LNCaP clone FGC (cell line): ENCODE measurements around the gene ORMDL3.

Experiments used
- DNase-seq: peaks from one replicate; pipeline ENCODE4 v3.0.0-alpha.2; 2011; ENCODE audit warnings: low read depth
- H3K4me3 ChIP-seq: 2 replicates; pipeline ENCODE4 v1.5.1; 2011; ENCODE audit warnings: mild to moderate bottlenecking, low read depth, low read length, control low read depth
- TF ChIP-seq, protein P1 (sequence below): IDR thresholded peaks from 2 replicates; pipeline ENCODE4 v1.5.1; 2012; ENCODE audit warnings: mild to moderate bottlenecking; ENCODE audit not compliant: control insufficient read depth, insufficient read depth; ENCODE audit errors: extremely low read depth

Gene ORMDL3

DNA sequence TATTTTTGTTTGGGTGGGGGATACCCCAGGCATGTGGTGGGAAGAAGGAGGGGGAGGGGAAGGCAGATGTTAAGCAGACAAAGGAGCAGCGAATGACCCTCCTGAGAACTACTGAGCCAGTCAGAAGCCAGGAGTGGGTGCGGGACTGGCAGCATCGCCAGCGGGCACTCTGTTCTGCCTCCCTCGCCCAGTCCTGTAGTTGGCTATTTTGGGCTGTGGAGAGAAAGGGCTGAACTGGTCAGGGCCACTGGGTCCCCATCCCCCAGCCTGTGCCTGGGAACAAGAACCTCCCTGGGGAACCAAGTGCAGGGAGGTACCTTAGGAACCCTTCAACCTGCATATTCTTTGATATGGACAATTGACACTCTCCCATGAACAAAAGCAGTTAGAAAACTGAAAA is 6.5 kb upstream of the ORMDL3 start:
- TF ChIP-seq, protein P1, sequence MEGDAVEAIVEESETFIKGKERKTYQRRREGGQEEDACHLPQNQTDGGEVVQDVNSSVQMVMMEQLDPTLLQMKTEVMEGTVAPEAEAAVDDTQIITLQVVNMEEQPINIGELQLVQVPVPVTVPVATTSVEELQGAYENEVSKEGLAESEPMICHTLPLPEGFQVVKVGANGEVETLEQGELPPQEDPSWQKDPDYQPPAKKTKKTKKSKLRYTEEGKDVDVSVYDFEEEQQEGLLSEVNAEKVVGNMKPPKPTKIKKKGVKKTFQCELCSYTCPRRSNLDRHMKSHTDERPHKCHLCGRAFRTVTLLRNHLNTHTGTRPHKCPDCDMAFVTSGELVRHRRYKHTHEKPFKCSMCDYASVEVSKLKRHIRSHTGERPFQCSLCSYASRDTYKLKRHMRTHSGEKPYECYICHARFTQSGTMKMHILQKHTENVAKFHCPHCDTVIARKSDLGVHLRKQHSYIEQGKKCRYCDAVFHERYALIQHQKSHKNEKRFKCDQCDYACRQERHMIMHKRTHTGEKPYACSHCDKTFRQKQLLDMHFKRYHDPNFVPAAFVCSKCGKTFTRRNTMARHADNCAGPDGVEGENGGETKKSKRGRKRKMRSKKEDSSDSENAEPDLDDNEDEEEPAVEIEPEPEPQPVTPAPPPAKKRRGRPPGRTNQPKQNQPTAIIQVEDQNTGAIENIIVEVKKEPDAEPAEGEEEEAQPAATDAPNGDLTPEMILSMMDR: no peak
- no peak for DNase-seq
- H3K4me3 ChIP-seq: no peak overlapping the region

DNA sequence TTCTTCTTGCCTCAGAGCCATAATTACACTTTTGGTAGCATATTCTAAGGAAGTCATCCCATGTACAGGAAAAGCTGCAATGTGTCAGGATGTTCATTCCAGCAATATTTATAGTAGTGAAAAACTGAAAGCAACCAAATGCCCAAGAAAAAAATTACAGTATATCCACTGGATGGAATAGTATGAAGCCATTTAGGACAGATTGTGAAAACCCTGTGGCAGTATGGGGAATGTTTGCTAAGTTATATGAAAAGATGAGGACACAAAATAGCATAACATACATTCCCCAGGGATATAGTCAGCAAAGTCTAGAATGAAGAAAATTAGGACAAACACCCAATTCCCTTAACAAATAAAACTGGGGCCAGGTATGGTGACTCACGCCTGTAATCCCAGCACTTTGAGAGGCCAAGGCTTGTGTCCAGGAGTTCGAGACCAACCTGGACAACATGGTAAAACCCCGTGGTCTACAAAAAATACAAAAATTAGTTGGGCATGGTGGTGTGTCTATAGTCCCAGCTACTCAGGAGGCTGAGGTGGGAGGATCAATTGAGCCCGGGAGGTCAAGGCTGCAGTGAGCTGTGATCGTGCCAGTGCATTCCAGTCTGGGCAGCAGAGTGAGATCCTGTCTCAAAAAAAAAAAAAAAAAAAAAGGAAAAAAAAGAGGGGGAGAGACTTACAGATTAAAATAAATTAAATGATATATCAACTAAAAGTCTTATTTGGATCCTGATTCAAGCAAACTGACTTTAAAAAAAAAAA is 2.4 kb upstream of the ORMDL3 start:
- no peak overlapping the region for H3K4me3 ChIP-seq
- TF ChIP-seq, protein P1: no peak
- no peak for DNase-seq

DNA sequence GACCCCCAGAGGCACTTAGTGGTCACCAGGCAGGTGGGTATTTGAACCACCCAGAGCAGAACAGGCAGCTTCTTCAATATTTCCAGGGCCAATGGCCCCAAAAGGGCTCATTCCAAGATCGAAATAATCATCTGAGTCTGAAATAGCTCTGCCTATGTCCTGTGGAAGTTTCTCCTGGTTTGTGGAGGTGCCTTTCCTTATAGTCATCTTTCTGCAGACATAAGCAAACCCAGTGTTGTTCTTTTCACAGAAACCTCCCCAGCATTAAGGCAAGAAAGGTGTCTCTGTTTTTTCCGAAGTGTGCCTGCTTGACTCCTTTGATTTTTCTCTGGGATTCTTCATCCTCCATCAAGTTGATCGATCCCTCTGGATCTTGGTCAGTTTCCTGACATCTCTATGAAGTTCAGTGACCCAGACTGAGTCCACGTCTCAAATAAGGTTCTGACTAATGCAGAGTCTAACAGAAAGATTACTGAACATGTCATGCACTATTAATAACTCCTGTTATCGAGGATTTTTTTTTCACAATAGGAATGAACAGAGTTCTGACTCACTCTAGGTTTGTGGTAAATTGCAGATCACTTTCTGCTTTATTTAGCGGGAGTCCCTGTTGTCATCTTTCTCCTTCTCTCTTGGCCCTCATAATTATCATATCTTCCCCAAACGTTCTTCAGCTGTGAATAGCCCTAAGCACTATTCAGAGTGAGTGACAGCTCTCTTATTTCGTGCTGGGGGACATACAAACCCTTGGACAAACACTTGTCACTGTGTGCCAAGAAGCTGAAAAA is 1.7 kb upstream of the ORMDL3 start:
- TF ChIP-seq, protein P1: no peak
- H3K4me3 ChIP-seq: peak overlapping the region; percentile 79
- no peak for DNase-seq

DNA sequence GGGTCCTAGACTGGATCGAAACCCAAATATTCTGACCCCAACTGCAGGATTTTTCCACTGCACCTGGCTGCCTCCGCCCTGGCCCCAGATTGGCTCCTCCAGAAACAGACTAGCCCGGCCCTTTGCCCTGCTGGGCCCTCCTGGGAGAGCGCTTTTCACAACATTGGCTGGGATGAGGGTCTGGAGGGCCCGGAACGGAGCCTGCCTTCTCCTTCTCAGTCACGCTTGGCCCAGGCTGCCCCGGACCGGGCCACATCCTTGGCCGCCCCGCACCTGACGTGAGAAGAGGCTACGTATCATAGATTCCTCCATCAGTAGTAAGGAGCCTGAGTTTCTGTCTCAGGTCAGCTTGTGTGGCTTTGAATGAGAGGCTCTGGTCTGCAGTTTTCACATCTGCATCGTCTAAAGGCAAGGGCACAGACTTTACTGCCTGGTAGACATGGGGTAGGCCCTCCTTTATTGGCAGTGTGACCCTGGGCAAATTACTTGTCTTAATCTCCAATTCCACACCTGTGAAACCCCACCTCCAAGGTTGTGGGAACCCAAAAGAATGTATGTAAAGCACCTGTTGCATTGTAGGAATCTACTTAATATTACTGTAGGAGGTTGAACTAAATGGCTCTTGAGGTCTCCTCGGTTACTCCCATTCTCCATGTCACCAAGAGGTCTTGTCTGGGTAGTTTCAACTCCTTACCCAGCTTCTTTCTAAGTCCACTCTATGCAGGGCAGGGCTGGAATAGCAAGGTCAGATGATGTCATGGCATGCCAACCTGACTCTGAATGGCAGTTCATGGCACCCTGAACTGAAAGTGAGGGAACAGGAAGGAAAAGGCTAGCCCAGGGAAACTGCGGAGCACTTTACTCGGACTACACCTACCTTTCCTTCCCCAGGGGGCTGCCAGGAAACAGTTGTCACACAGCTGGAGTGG is 792 bp upstream of the ORMDL3 start:
- TF ChIP-seq, protein P1: no peak
- peak overlapping the region; percentile 79 for H3K4me3 ChIP-seq
- DNase-seq: no peak

DNA sequence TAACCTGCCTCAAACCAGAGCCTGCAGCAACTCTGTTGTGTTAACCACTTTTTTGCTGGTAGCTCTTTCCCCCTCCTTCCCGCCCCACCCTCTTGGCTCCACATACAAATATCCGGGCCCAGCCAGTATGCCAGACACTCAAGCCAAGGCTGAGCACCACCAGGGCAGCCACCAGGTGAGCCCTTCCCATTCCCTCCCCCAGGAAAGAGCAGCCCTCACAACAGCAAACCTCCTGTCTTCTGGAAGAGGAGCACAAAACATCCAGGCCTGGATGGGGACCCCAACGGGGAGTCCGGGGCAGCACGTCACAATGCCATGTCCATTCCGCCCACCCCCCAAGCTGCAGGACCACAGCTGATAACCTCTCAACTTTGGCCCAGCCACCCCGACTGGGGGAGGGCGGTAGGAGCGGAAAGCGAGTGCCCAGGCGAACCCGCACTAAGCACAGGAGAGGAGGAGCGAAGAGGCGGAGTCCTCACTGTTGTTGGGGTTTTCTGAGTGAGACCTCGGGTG is 757 bp downstream of the ORMDL3 start:
- no peak for DNase-seq
- H3K4me3 ChIP-seq: peak overlapping the region; percentile 79
- TF ChIP-seq, protein P1: no peak

DNA sequence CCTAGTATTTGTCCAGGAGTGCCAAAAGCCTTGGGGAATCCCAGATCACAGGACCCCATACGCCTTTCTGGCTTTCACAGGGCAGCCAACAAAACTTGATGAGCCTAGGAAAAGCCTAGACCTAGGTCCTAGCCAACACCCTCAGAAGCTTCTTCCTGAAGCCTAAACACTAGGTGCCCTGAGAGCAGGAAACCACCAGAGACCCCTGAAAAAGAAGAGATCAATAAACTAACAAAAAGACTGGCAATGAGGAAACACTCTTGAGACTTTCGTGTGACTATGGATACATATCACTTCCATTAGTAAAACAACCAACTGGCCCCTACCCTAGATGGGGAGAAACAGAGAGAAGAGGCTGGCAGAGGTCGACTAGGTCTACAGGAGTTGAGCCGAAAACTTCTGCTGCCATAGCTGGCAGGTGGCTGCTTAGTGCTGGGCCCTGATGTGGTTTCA is 1.2 kb downstream of the ORMDL3 start:
- peak overlapping the region; percentile 79 for H3K4me3 ChIP-seq
- DNase-seq: no peak
- TF ChIP-seq, protein P1: no peak
